HepG2 (cell line): ENCODE results near the gene FTL. TPM values are rescaled to one million over a fixed set of nuclear protein-coding genes. Genes with fewer than 3 reads are reported as not detected.
A peak's percentile ranks its signal among the peaks of the same experiment; 100 is the strongest.

Experiments used
- CCDC6 ChIP-seq: sonication (generic); formaldehyde crosslinking; IDR thresholded peaks from 2 replicates; pipeline ENCODE4 v1.8.1; 2022; ENCODE audit warnings: mild to moderate bottlenecking, missing genetic modification reagents, moderate library complexity
- GMEB1 ChIP-seq: sonication (generic); formaldehyde crosslinking; IDR thresholded peaks from 2 replicates; pipeline ENCODE4 v1.5.1; 2020; ENCODE audit warnings: missing genetic modification reagents, mild to moderate bottlenecking, borderline replicate concordance
- HMGXB3 ChIP-seq: sonication (generic); formaldehyde crosslinking; IDR thresholded peaks from 2 replicates; pipeline ENCODE4 v1.4.0; 2020; ENCODE audit warnings: missing genetic modification reagents, borderline replicate concordance
- HOXA3 ChIP-seq: sonication (generic); formaldehyde crosslinking; IDR thresholded peaks from 2 replicates; pipeline ENCODE4 v1.5.0; 2020; ENCODE audit warnings: missing genetic modification reagents
- IRF9 ChIP-seq: sonication (generic); formaldehyde crosslinking; IDR thresholded peaks from 2 replicates; pipeline ENCODE4 v1.8.0; 2022; ENCODE audit warnings: missing genetic modification reagents, mild to moderate bottlenecking, borderline replicate concordance
- PBX3 ChIP-seq: sonication (generic); formaldehyde crosslinking; IDR thresholded peaks from 2 replicates; pipeline ENCODE4 v1.8.1; 2023; ENCODE audit warnings: missing genetic modification reagents, inconsistent platforms, borderline replicate concordance
- PHF21A ChIP-seq: sonication (generic); formaldehyde crosslinking; IDR thresholded peaks from 2 replicates; pipeline ENCODE4 v1.5.0; 2020; ENCODE audit warnings: mild to moderate bottlenecking, missing genetic modification reagents
- SP4 ChIP-seq: sonication (generic); formaldehyde crosslinking; IDR thresholded peaks from 2 replicates; pipeline ENCODE4 v1.8.1; 2023; ENCODE audit warnings: mild to moderate bottlenecking, missing genetic modification reagents
- TAF15 ChIP-seq: fragments of 200-400 bp; formaldehyde crosslinking; IDR thresholded peaks from one replicate; pipeline ENCODE4 v1.6.1; 2018; ENCODE audit warnings: mild to moderate bottlenecking, low read depth, low read length; ENCODE audit not compliant: poor library complexity, severe bottlenecking
- TRIM24 ChIP-seq: sonication (generic); formaldehyde crosslinking; IDR thresholded peaks from 2 replicates; pipeline ENCODE4 v1.8.0; 2022; ENCODE audit warnings: mild to moderate bottlenecking, missing genetic modification reagents
- ZNF276 ChIP-seq: sonication (generic); formaldehyde crosslinking; IDR thresholded peaks from 2 replicates; pipeline ENCODE4 v1.4.0; 2020; ENCODE audit warnings: mild to moderate bottlenecking, low read depth, missing genetic modification reagents
- ZNF33A ChIP-seq: sonication (generic); formaldehyde crosslinking; IDR thresholded peaks from 2 replicates; pipeline ENCODE4 v1.5.1; 2020; ENCODE audit warnings: missing genetic modification reagents, mild to moderate bottlenecking, moderate library complexity, borderline replicate concordance
- ZNF367 ChIP-seq: sonication (generic); formaldehyde crosslinking; IDR thresholded peaks from 2 replicates; pipeline ENCODE4 v1.4.0; 2020; ENCODE audit warnings: missing genetic modification reagents, borderline replicate concordance
- ZSCAN21 ChIP-seq: sonication (generic); formaldehyde crosslinking; IDR thresholded peaks from 2 replicates; pipeline ENCODE4 v1.8.0; 2022; ENCODE audit warnings: mild to moderate bottlenecking, missing genetic modification reagents, moderate library complexity, borderline replicate concordance
- polyA plus RNA-seq, 8 experiments: library from polyadenylated mRNA; depleted of rRNA in 3 of 8; stranded (reverse) in 7 of 8; unstranded in 1 of 8; fragments of >200 nt; fragmentation: Illumina TruSeq in 4 of 8; extraction: Trizol in 4 of 8; gene quantifications; 2 replicates each; pipeline versions ENCODE4 v1.2.1 to v1.2.3, GENCODE V29; 2011 to 2016; ENCODE audit warnings: low read depth in 4 of 8, missing spikeins in 1 of 8, mixed read lengths in 1 of 8; ENCODE audit not compliant: insufficient read depth in 1 of 8
- total RNA-seq, 5 experiments: library from RNA; depleted of rRNA; stranded (reverse); fragments of >200 nt; fragmentation: Illumina TruSeq; extraction: Trizol; gene quantifications; 2 replicates each; pipeline ENCODE4 v1.2.3, GENCODE V29; 2016; ENCODE audit warnings: low read depth in 1 of 5

FTL gene
- total and polyA plus RNA-seq, 2 of the 13 experiments (the other 11 are each of a cell fraction or from before 2014, with no cell fraction given): 2,721 to 8,800 TPM

GRCh38 chr19:48962029-48962848, 2.9 kb upstream of the FTL start (continued):
- TF ChIP-seq HMGXB3 (CRISPR knock-in tag) (peak; percentile 54; the same call in 1 of the 2 replicates), GMEB1 (peak; percentile 49; the same call in 1 of the 2 replicates), ZSCAN21 (CRISPR knock-in tag) (peak; percentile 79), PBX3 (CRISPR knock-in tag) (no peak), TAF15 (peak; percentile 59), PHF21A (CRISPR knock-in tag) (peak; percentile 30; the same call in 1 of the 2 replicates), ZNF276 (peak; percentile 62; the same call in 1 of the 2 replicates), HOXA3 (peak; percentile 76), ZNF33A (no peak; the same call in 1 of the 2 replicates), IRF9 (CRISPR knock-in tag) (peak; percentile 82; the same call in 1 of the 2 replicates), CCDC6 (CRISPR knock-in tag) (peak; percentile 22; the same call in 1 of the 2 replicates), TRIM24 (CRISPR knock-in tag) (no peak), ZNF367 (no peak), SP4 (peak; percentile 85)
